Mesenchymal stem cell (in vitro differentiated cells and primary cell): ENCODE data around the gene HMX1.

Experiments used
- DNase-seq: peaks from one replicate; pipeline ENCODE4 v3.0.0-alpha.2; 2013
- H2AFZ ChIP-seq: one replicate; pipeline ENCODE4 v1.6.1; 2013; ENCODE audit warnings: low read depth, mild to moderate bottlenecking, control low read depth, inconsistent platforms, low read length, moderate library complexity
- H2AK5ac ChIP-seq: 2 replicates; pipeline ENCODE4 v1.6.1; 2013; ENCODE audit warnings: low read length, moderate library complexity, mild to moderate bottlenecking, inconsistent platforms; ENCODE audit not compliant: severe bottlenecking
- H2BK120ac ChIP-seq: one replicate; pipeline ENCODE4 v1.6.1; 2013; ENCODE audit warnings: low read depth, mild to moderate bottlenecking, inconsistent platforms, low read length, moderate library complexity
- H2BK12ac ChIP-seq, 2 experiments: one replicate each; pipeline ENCODE4 v1.6.1; 2013; ENCODE audit warnings: inconsistent platforms in 2 of 2, low read length in 2 of 2, mild to moderate bottlenecking in 2 of 2, moderate library complexity in 2 of 2, control low read depth in 1 of 2
- H2BK15ac ChIP-seq: one replicate; pipeline ENCODE4 v1.6.1; 2013; ENCODE audit warnings: mild to moderate bottlenecking, low read depth, inconsistent platforms; ENCODE audit not compliant: poor library complexity, severe bottlenecking
- H2BK5ac ChIP-seq: 2 replicates; pipeline ENCODE4 v1.6.1; 2013; ENCODE audit warnings: low read depth, mild to moderate bottlenecking, low read length, control low read depth, inconsistent platforms; ENCODE audit not compliant: poor library complexity, severe bottlenecking
- H3K14ac ChIP-seq, 2 experiments: one replicate each; pipeline ENCODE4 v1.6.1; 2013; ENCODE audit warnings: inconsistent platforms in 2 of 2, low read length in 2 of 2, control low read depth in 1 of 2, mild to moderate bottlenecking in 1 of 2, moderate library complexity in 1 of 2
- H3K18ac ChIP-seq, 2 experiments: one replicate each; pipeline ENCODE4 v1.6.1; 2013; ENCODE audit warnings: inconsistent platforms in 2 of 2, low read length in 2 of 2, control low read depth in 1 of 2, low read depth in 1 of 2, mild to moderate bottlenecking in 1 of 2
- H3K23ac ChIP-seq, 2 experiments: one replicate each; pipeline ENCODE4 v1.6.1; 2013; ENCODE audit warnings: inconsistent platforms in 2 of 2, low read length in 2 of 2, mild to moderate bottlenecking in 2 of 2, moderate library complexity in 2 of 2, control low read depth in 1 of 2
- H3K27ac ChIP-seq: 2 replicates; pipeline ENCODE4 v1.5.1; 2013; ENCODE audit warnings: mild to moderate bottlenecking, moderate library complexity, low read length, control low read depth, inconsistent platforms; ENCODE audit not compliant: poor library complexity, severe bottlenecking
- H3K27me3 ChIP-seq, 2 experiments: 2 replicates each; pipeline versions ENCODE4 v1.6.1 to v1.7.0; 2013; ENCODE audit warnings: low read length in 2 of 2, mild to moderate bottlenecking in 2 of 2, moderate library complexity in 2 of 2, control low read depth in 1 of 2, inconsistent platforms in 1 of 2; ENCODE audit not compliant: control insufficient read depth in 1 of 2, insufficient read depth in 1 of 2
- H3K36me3 ChIP-seq, 2 experiments: 2 replicates each; pipeline versions ENCODE4 v1.6.1 to v1.7.0; 2013; ENCODE audit warnings: low read length in 2 of 2, control low read depth in 1 of 2, inconsistent platforms in 1 of 2, low read depth in 1 of 2, mild to moderate bottlenecking in 1 of 2; ENCODE audit not compliant: insufficient read depth in 2 of 2, control insufficient read depth in 1 of 2
- H3K4ac ChIP-seq, 2 experiments: one replicate each; pipeline ENCODE4 v1.6.1; 2013; ENCODE audit warnings: inconsistent platforms in 2 of 2, low read length in 2 of 2, mild to moderate bottlenecking in 2 of 2, moderate library complexity in 2 of 2, control low read depth in 1 of 2, low read depth in 1 of 2
- H3K4me1 ChIP-seq: 2 replicates; pipeline ENCODE4 v1.6.1; 2013; ENCODE audit warnings: low read depth, low read length, control low read depth; ENCODE audit not compliant: control insufficient read depth, insufficient read depth
- H3K4me2 ChIP-seq: 2 replicates; pipeline ENCODE4 v1.6.1; 2013; ENCODE audit warnings: low read length, mild to moderate bottlenecking, inconsistent platforms; ENCODE audit not compliant: poor library complexity, severe bottlenecking
- H3K4me3 ChIP-seq, 2 experiments: 2 replicates each; pipeline versions ENCODE4 v1.5.1 to v1.7.0; 2013; ENCODE audit warnings: low read length in 2 of 2, mild to moderate bottlenecking in 2 of 2, control low read depth in 1 of 2, low read depth in 1 of 2; ENCODE audit not compliant: insufficient read depth in 1 of 2
- H3K79me1 ChIP-seq: replicated peaks from 2 replicates; pipeline ENCODE4 v1.6.1; 2013; ENCODE audit warnings: mild to moderate bottlenecking, control low read depth, low read length, inconsistent platforms; ENCODE audit not compliant: poor library complexity, severe bottlenecking
- H3K9ac ChIP-seq: 2 replicates; pipeline ENCODE4 v1.7.0; 2013; ENCODE audit warnings: mild to moderate bottlenecking, low read length, moderate library complexity
- H3K9me3 ChIP-seq: 2 replicates; pipeline ENCODE4 v1.7.0; 2013; ENCODE audit warnings: mild to moderate bottlenecking, low read length; ENCODE audit not compliant: control insufficient read depth
- H4K8ac ChIP-seq: one replicate; pipeline ENCODE4 v1.6.1; 2013; ENCODE audit warnings: inconsistent platforms, mild to moderate bottlenecking, low read length, moderate library complexity
- H4K91ac ChIP-seq: one replicate; pipeline ENCODE4 v1.6.1; 2013; ENCODE audit warnings: mild to moderate bottlenecking, low read length, inconsistent platforms
- WGBS: methylation state at CpG from one replicate; pipeline ENCODE4 v1.1.7; 2013; ENCODE audit warnings: mixed read lengths; 5-methylcytosine and 5-hydroxymethylcytosine counted together

The HMX1 gene

GRCh38 chr4:8896071-8896470, 24.4 kb upstream of the HMX1 start:
- 79% methylated on average over 10 of the region's 10 CpGs for WGBS
- H2AK5ac ChIP-seq = no peak overlapping the region

DNA sequence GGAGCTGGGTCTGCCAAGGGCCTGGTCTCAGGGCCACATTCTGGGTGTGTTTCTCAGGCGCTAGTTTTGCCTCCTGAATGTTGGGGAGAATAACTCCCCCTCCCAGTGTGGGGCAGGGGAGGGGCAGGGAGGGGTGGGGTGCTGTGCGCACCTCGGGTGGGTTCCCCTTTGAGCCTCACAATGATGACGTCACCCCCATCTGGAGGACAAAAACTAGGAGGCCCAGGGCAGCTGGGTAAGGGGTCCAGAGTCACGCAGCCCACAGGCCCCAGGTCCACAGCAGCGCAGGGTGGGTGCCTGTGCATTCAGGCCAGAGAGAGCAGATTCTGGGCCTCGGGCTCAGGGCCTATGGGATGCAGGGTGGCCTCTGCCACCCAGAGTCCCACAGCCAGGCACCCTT, 23.7 kb upstream of the HMX1 start:
- Histone ChIP-seq H3K23ac (no peak overlapping the region), H2BK5ac (no peak overlapping the region), H3K27me3 (peaks cover 0 to 71% of the 10 kb centered on the region in 2 experiments), H3K14ac (no peak overlapping the region), H3K79me1 (no peaks in the 10 kb centered on the region), H2BK120ac (no peak overlapping the region), H3K27ac (no peak overlapping the region), H3K4me2 (no peak overlapping the region), H3K4me3 (no peak overlapping the region), H4K8ac (no peak overlapping the region), H2BK12ac (no peak overlapping the region), H4K91ac (no peak overlapping the region), H2BK15ac (no peak overlapping the region), H2AK5ac (no peak overlapping the region), H3K18ac (no peak overlapping the region), H3K36me3 (no peaks in the 10 kb centered on the region), H3K4ac (no peak overlapping the region), H3K4me1 (peaks cover 2% of the 10 kb centered on the region), H2AFZ (no peak overlapping the region), H3K9ac (no peak overlapping the region), H3K9me3 (peaks cover 9% of the 10 kb centered on the region)
- DNase-seq = no peak
- WGBS = 71% methylated on average over 7 of the region's 7 CpGs

More at GRCh38 chr4:8896071-8896470, 24.4 kb upstream of the HMX1 start:
- no peak overlapping the region for H2BK120ac ChIP-seq
- no peak overlapping the region for H4K8ac ChIP-seq
- no peak overlapping the region for H2BK15ac ChIP-seq
- no peak overlapping the region for H3K9ac ChIP-seq
- H2AFZ ChIP-seq = no peak overlapping the region
- H3K14ac ChIP-seq = no peak overlapping the region
- peaks cover 2% of the 10 kb centered on the region for H3K4me1 ChIP-seq
- no peak overlapping the region for H3K27ac ChIP-seq
- no peak overlapping the region for H2BK12ac ChIP-seq
- H3K4me3 ChIP-seq = no peak overlapping the region
- H3K36me3 ChIP-seq = no peaks in the 10 kb centered on the region
- H3K4me2 ChIP-seq = no peak overlapping the region
- peaks cover 17% of the 10 kb centered on the region for H3K9me3 ChIP-seq
- peaks cover 0 to 64% of the 10 kb centered on the region in 2 experiments for H3K27me3 ChIP-seq
- DNase-seq = no peak
- no peak overlapping the region for H3K18ac ChIP-seq
- no peak overlapping the region for H3K23ac ChIP-seq
- H4K91ac ChIP-seq = no peak overlapping the region
- H3K4ac ChIP-seq = no peak overlapping the region
- no peak overlapping the region for H2BK5ac ChIP-seq
- H3K79me1 ChIP-seq = no peaks in the 10 kb centered on the region

DNA sequence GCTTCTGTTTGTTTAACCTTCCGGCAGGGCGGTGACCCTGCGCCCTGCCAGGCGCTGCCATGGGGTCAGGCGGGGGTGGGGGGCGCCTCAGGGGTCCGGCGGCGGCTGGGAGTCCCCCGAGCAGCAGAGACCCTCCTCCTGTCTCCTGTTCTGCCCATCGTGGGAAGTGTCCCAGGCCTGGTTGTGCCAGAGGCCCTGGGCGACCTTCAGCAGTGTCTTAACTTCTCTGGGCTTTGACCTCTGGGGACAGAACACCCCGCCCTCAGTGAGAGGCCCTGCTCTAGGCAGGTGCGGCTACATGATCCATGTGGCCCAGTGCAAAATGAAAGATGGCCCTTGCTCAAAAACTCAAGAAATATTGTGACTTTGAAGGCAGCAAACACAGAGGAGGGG, 22.8 kb upstream of the HMX1 start:
- Histone ChIP-seq H2AK5ac (no peak overlapping the region), H3K4me3 (no peak overlapping the region), H3K27me3 (peaks cover 0 to 73% of the 10 kb centered on the region in 2 experiments), H3K36me3 (no peaks in the 10 kb centered on the region), H3K23ac (no peak overlapping the region), H3K4me1 (peaks cover 2% of the 10 kb centered on the region), H3K9me3 (peaks cover under 1% of the 10 kb centered on the region), H3K79me1 (no peaks in the 10 kb centered on the region), H3K14ac (no peak overlapping the region), H2BK5ac (no peak overlapping the region), H3K4ac (no peak overlapping the region), H3K4me2 (no peak overlapping the region), H2BK120ac (no peak overlapping the region), H3K18ac (no peak overlapping the region), H2AFZ (no peak overlapping the region), H4K8ac (no peak overlapping the region), H2BK12ac (no peak overlapping the region), H2BK15ac (no peak overlapping the region), H3K27ac (no peak overlapping the region), H3K9ac (no peak overlapping the region), H4K91ac (no peak overlapping the region)
- DNase-seq = no peak
- WGBS = 15% methylated on average over 14 of the region's 14 CpGs

DNA sequence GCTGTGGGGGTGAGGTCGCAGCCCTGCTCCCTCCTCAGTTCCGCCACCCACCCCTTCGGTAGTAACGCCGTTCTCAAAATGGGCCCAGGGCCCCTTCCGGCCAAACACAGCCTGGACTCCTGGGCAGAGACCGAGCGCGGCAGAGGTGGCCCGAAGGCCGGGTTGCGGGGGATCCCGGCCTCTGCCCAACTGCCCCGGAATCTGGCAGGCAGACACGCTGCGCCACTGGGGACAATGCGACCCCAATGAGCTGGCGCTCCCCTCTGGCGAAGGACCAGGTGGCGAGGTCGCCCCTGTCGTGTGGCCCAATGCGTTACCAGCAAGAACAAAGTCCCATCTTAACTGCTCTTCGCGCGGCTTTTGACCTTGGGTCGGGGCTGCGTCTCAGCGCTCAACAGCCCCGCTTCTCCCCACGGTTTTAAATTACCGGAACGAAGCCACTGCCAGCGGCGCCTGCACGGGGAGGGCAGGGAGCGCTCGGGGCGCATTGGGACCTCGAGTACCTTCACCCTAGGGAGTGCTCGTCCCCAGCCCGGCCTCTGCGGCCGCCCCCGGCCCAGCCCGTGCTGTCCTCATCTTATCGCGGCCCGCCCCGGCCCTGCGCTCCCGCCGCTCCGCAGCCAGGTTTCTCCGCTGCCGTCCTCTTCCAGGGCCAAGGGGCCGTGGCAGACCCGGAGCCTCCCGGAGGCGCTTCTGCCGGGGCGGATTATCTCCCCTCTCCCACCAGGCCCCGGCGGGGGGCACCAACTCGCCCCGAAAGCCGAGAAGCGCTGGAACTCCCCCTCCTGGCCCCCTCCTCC, 22.2 kb upstream of the HMX1 start:
- H4K91ac ChIP-seq = no peak overlapping the region
- H2BK120ac ChIP-seq = no peak overlapping the region
- no peak overlapping the region for H2AFZ ChIP-seq
- 10% methylated on average over 66 of the region's 68 CpGs for WGBS
- H2BK12ac ChIP-seq = no peak overlapping the region
- H3K9ac ChIP-seq = no peak overlapping the region
- H3K4ac ChIP-seq = no peak overlapping the region
- no peak overlapping the region for H3K27ac ChIP-seq
- no peak overlapping the region for H2BK5ac ChIP-seq
- H3K4me1 ChIP-seq = peaks cover 2% of the 10 kb centered on the region
- H3K4me3 ChIP-seq = no peak overlapping the region
- H2BK15ac ChIP-seq = no peak overlapping the region
- H3K27me3 ChIP-seq = peaks cover 0 to 75% of the 10 kb centered on the region in 2 experiments
- H3K9me3 ChIP-seq = no peaks in the 10 kb centered on the region
- no peak overlapping the region for H3K18ac ChIP-seq
- H3K23ac ChIP-seq = no peak overlapping the region
- DNase-seq = no peak
- no peak overlapping the region for H3K14ac ChIP-seq
- no peaks in the 10 kb centered on the region for H3K79me1 ChIP-seq
- no peak overlapping the region for H3K4me2 ChIP-seq
- H3K36me3 ChIP-seq = no peaks in the 10 kb centered on the region
- no peak overlapping the region for H2AK5ac ChIP-seq
- H4K8ac ChIP-seq = no peak overlapping the region
